GM21447 (cell line): ENCODE measurements around the gene IRF6.

ENCODE experiments used
- ATAC-seq: cut with Tn5 transposase; IDR thresholded peaks from one replicate; pipeline ENCODE4 v1.9.1; 2021; ENCODE audit not compliant: unreplicated experiment

The IRF6 gene

DNA sequence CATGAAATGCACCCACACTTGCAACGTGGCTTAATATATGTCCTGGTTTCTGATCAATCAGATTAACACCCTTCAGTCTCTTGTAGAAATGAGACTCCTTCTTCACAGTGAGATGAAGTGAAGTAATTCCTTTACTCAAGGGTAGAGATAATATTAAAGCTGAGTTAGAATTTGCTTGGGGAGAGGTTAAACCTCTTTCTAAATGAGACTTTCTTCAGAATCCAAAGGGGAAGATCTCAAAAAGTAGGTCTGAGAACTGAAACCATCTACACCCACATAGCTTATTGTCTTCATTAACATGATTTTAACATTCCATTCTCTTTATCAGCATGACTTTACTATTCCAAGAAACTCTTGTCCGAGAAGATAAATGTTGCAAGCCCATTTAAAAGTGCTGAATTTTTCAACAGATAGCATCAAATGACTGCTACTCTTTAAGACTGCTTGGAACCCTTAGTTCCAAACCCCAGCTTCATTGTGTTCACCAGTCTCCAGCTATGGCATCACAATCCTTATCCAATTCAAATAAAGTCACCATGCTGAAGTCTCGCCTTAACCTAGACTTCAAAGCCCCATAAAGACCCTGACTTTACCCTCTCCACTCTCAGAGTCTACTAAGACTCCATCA is 69.3 kb downstream of the IRF6 start:
- no peak for ATAC-seq
